WTC11 (cell line): ENCODE data around the gene B4GALNT2. TPM values are rescaled to one million over a fixed set of nuclear protein-coding genes. Genes with fewer than 3 reads are reported as not detected.

Source experiments
- ATAC-seq: fragments of 200-7000 bp; cut with Tn5 transposase; 2 replicates; pipeline ENCODE4 v1.10.0; 2021; ENCODE audit warnings: mild to moderate bottlenecking, moderate library complexity
- CTCF ChIA-PET: fragments of 300-600 bp; sonication (Branson Sonifier 250); formaldehyde crosslinking; loops from one replicate; lab custom pipeline; 2021; ENCODE audit warnings: antibody characterized with exemption; lab: Charles Lee
- POLR2A ChIA-PET: fragments of 350-600 bp; sonication (Branson Sonifier 250); formaldehyde crosslinking; loops from one replicate; lab custom pipeline; 2021; ENCODE audit warnings: antibody characterized with exemption; lab: Charles Lee
- DNase-seq: peaks from one replicate; pipeline ENCODE4 v3.0.0; 2021; ENCODE audit warnings: low spot score
- H3K27ac Mint-ChIP-seq: 2 replicates; pipeline ENCODE4 v1.8.0; 2021; ENCODE audit warnings: mixed read lengths
- H3K27me3 Mint-ChIP-seq: 2 replicates; pipeline ENCODE4 v1.8.0; 2021; ENCODE audit warnings: low read depth, mild to moderate bottlenecking, moderate library complexity, mixed read lengths
- H3K36me3 Mint-ChIP-seq: 2 replicates; pipeline ENCODE4 v1.8.0; 2021; ENCODE audit warnings: mixed read lengths
- H3K4me1 Mint-ChIP-seq: 2 replicates; pipeline ENCODE4 v1.8.0; 2022; ENCODE audit warnings: mixed read lengths
- H3K4me3 Mint-ChIP-seq: 2 replicates; pipeline ENCODE4 v1.8.0; 2021; ENCODE audit warnings: mild to moderate bottlenecking, moderate library complexity, mixed read lengths
- H3K9me3 Mint-ChIP-seq: 2 replicates; pipeline ENCODE4 v1.8.0; 2021; ENCODE audit warnings: mixed read lengths
- AFF4 ChIP-seq: sonication (generic); formaldehyde crosslinking; IDR thresholded peaks from 2 replicates; pipeline ENCODE4 v1.8.1; 2023; ENCODE audit warnings: mild to moderate bottlenecking, missing genetic modification reagents, borderline replicate concordance
- ATF1 ChIP-seq: sonication (generic); formaldehyde crosslinking; IDR thresholded peaks from 2 replicates; pipeline ENCODE4 v1.8.1; 2023; ENCODE audit warnings: mild to moderate bottlenecking, moderate library complexity, missing genetic modification reagents
- ATF3 ChIP-seq: sonication (generic); formaldehyde crosslinking; conservative IDR thresholded peaks from 2 replicates; pipeline ENCODE4 v1.8.1; 2022; ENCODE audit warnings: mild to moderate bottlenecking, missing genetic modification reagents
- CREM ChIP-seq: sonication (generic); formaldehyde crosslinking; IDR thresholded peaks from 2 replicates; pipeline ENCODE4 v1.8.1; 2022; ENCODE audit warnings: mild to moderate bottlenecking, missing genetic modification reagents, moderate library complexity
- E2F1 ChIP-seq: sonication (generic); formaldehyde crosslinking; IDR thresholded peaks from 2 replicates; pipeline ENCODE4 v1.8.0; 2022; ENCODE audit warnings: mild to moderate bottlenecking, missing genetic modification reagents
- ETV6 ChIP-seq: sonication (generic); formaldehyde crosslinking; IDR thresholded peaks from 2 replicates; pipeline ENCODE4 v1.8.1; 2022; ENCODE audit warnings: mild to moderate bottlenecking, missing genetic modification reagents
- OVOL2 ChIP-seq: fragments of 250-450 bp; sonication (Bioruptor Pico); IDR thresholded peaks from 2 replicates; pipeline ENCODE4 v1.9.0; 2021; ENCODE audit warnings: mild to moderate bottlenecking, borderline replicate concordance
- STAT6 ChIP-seq: sonication (generic); formaldehyde crosslinking; conservative IDR thresholded peaks from 2 replicates; pipeline ENCODE4 v1.8.1; 2023; ENCODE audit warnings: mild to moderate bottlenecking, low read depth, missing genetic modification reagents, moderate library complexity
- USF2 ChIP-seq: sonication (generic); formaldehyde crosslinking; IDR thresholded peaks from 2 replicates; pipeline ENCODE4 v1.8.1; 2023; ENCODE audit warnings: mild to moderate bottlenecking, missing genetic modification reagents, moderate library complexity
- ZNF138 ChIP-seq: sonication (generic); formaldehyde crosslinking; conservative IDR thresholded peaks from 2 replicates; pipeline ENCODE4 v1.8.1; 2022; ENCODE audit warnings: mild to moderate bottlenecking, moderate library complexity, missing genetic modification reagents
- ZNF423 ChIP-seq: fragments of 250-450 bp; sonication (Bioruptor Pico); IDR thresholded peaks from 2 replicates; pipeline ENCODE4 v2.1.2; 2022; ENCODE audit warnings: mild to moderate bottlenecking, moderate library complexity
- ZNF512 ChIP-seq: sonication (generic); formaldehyde crosslinking; IDR thresholded peaks from 2 replicates; pipeline ENCODE4 v1.8.1; 2022; ENCODE audit warnings: missing genetic modification reagents, borderline replicate concordance
- total RNA-seq: library from RNA; stranded (reverse); gene quantifications from 3 replicates; pipeline ENCODE4 v1.2.3, GENCODE V29; 2021

Gene B4GALNT2
- total RNA-seq, 1 experiment from 2014 or later = 0.04 TPM

DNA sequence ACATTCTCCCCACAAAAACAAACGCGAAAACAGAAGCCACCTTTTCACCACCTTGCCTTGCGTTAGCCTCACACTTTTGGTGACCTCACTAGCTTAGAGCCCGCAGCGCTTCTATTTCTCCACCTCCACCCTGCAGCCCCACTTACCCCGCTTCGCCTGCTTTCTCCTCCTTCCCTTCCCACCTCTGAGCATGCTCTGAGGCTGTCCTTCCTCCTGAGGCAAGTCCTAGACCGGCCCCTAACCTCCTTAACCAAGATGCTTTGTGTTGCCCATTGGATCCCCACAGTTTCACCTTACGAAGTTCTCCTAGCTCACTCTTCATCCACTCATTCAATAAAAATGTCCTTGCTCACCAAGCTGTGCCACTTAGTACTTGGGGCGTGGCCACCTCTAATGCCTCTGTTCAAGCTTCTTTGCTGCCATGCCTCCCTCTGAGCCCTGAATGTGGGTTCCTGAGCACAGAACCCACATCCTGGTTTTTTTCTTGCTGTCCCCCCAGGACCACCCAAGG is 76.5 kb downstream of the B4GALNT2 start:
- no peak for TF ChIP-seq STAT6
- no peak for TF ChIP-seq ZNF138 (CRISPR knock-in tag)
- no peak for TF ChIP-seq ATF3 (CRISPR knock-in tag)
- no peak for TF ChIP-seq E2F1
- no peak for TF ChIP-seq AFF4 (CRISPR knock-in tag)
- TF ChIP-seq ATF1 (CRISPR knock-in tag) = no peak
- no peak for TF ChIP-seq OVOL2 (CRISPR knock-in tag)
- no peak for TF ChIP-seq USF2
- TF ChIP-seq CREM (CRISPR knock-in tag) = no peak
- no peak for TF ChIP-seq ETV6 (CRISPR knock-in tag)
- Mint-ChIP-seq H3K27ac (no peak overlapping the region), H3K27me3 (peaks cover 19% of the 10 kb centered on the region; the same call in 1 of the 2 replicates), H3K4me1 (peaks cover 37% of the 10 kb centered on the region), H3K36me3 (no peaks in the 10 kb centered on the region), H3K4me3 (no peak overlapping the region), H3K9me3 (no peaks in the 10 kb centered on the region)
- ATAC-seq (no peak), DNase-seq (no peak)
- POLR2A ChIA-PET = interaction anchor here (0.8 kb wide), 1 partner anchor 156 kb away, joined by 3 read pairs; no protein-coding TSS in a partner anchor
- CTCF ChIA-PET = interaction anchor here (1.0 to 1.4 kb wide), 2 partner anchors 20 to 324 kb away, joined by 3 read pairs; no protein-coding TSS in a partner anchor

DNA sequence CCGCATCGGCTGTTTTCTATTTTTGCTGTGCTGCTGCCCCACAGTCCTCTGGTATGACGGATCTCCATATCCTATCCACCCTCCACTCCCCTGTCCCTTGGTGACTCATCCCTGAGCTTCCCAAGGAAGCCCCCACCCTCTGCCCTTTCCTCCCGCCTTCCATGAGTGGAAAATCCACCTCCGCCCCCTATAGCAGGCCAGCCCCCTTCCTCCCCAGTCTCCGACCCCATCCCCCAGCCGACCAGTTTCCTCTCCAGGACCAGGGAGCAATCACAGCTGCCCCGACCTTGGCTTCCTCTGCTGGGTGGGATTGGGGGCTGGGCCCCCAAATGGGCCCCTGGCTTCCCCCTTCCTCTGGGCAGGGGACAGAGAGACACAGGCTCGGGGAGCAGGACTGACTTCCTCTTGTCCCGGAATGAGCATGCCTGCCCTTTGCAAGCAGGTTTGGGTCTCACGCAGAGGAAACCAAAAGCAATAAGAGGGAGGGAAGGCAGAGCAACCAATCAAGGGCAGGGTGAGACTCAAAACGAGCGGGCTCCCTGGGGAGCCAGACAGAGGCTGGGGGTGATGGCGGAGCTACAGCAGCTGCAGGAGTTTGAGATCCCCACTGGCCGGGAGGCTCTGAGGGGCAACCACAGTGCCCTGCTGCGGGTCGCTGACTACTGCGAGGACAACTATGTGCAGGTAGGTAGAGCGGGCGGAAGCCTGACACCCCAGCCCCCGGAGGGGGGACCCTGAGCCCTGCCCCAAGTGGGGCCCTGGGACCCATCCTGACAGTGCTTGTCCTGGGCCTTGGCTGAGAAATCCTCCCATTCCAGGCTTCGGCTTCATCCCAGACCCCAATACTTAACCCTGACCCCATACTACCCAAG is 77.8 kb downstream of the B4GALNT2 start, which contains the start of the genes ABI3 and GNGT2:
ABI3 (plus strand) TSS at position 550 of the 872 bp plus-strand sequence; CDS start at position 568, 18 bp downstream.
GNGT2 (minus strand) TSS at position 417 of the 872 bp plus-strand sequence. CDS start 3,152 bp downstream, outside the sequence.
- CTCF ChIA-PET = interaction anchor here (0.6 to 1.8 kb wide), 6 partner anchors 10 to 326 kb away, joined by 3 to 4 read pairs (median 4); no protein-coding TSS in a partner anchor

More for the DNA sequence above, 77.8 kb downstream of the B4GALNT2 start, which contains the start of the genes ABI3 and GNGT2:
- TF ChIP-seq ZNF423 (CRISPR knock-in tag) (peak; percentile 29; the same call in 1 of the 2 replicates), ZNF512 (no peak)
- Mint-ChIP-seq H3K27me3 (peaks cover 15% of the 10 kb centered on the region; the same call in 1 of the 2 replicates), H3K27ac (no peak within 1 kb of the TSS; the same call in 1 of the 2 replicates), H3K36me3 (no peaks in the 10 kb centered on the region), H3K4me3 (peak within 1 kb of the TSS; percentile 20), H3K9me3 (no peaks in the 10 kb centered on the region), H3K4me1 (peaks cover 37% of the 10 kb centered on the region)
- DNase-seq = peak; percentile 23
- POLR2A ChIA-PET = no interaction called here
- peak; percentile 57 for ATAC-seq
